Effector memory CD8-positive, alpha-beta T cell (primary cell): ENCODE results near the gene ANKRD52.

Source experiments
- ATAC-seq: fragments of 150-1000 bp; cut with Tn5 transposase; replicated peaks from 2 replicates; pipeline ENCODE4 v1.10.0; 2021; ENCODE audit warnings: mild to moderate bottlenecking, moderate library complexity
- DNase-seq, 3 experiments: peaks; one replicate each; pipeline ENCODE4 v3.0.0; 2021
- H3K27ac Mint-ChIP-seq, 2 donors: one replicate each; pipeline ENCODE4 v1.8.0; 2022; ENCODE audit warnings: mild to moderate bottlenecking in 2 of 2, mixed read lengths in 2 of 2, moderate library complexity in 2 of 2
- H3K27me3 Mint-ChIP-seq, 2 donors: one replicate each; pipeline ENCODE4 v1.8.0; 2022; ENCODE audit warnings: mixed read lengths in 2 of 2
- H3K36me3 Mint-ChIP-seq: one replicate; pipeline ENCODE4 v1.8.0; 2022; ENCODE audit warnings: mild to moderate bottlenecking, moderate library complexity, mixed read lengths; ENCODE audit not compliant: insufficient read depth
- H3K4me1 Mint-ChIP-seq, 2 donors: one replicate each; pipeline ENCODE4 v1.8.0; 2022; ENCODE audit warnings: low read depth in 2 of 2, mixed read lengths in 2 of 2
- H3K4me3 Mint-ChIP-seq, 2 donors: one replicate each; pipeline ENCODE4 v1.8.0; 2022; ENCODE audit warnings: mild to moderate bottlenecking in 2 of 2, mixed read lengths in 2 of 2, moderate library complexity in 2 of 2
- H3K9me3 Mint-ChIP-seq, 2 donors: one replicate each; pipeline ENCODE4 v1.8.0; 2022; ENCODE audit warnings: mixed read lengths in 2 of 2

ANKRD52 gene

GRCh38 chr12:56244494-56244893 lies 13.7 kb downstream of the ANKRD52 start:
- Mint-ChIP-seq H3K4me3 (no peak overlapping the region), H3K27ac (no peak overlapping the region), H3K4me1 (peaks cover 0 to 1% of the 10 kb centered on the region in 2 donors), H3K27me3 (no peaks in the 10 kb centered on the region), H3K36me3 (peaks cover 58% of the 10 kb centered on the region), H3K9me3 (no peaks in the 10 kb centered on the region)
- DNase-seq (no peak), ATAC-seq (no peak)

GRCh38 chr12:56243731-56244181 lies 14.4 kb downstream of the ANKRD52 start:
- ATAC-seq (no peak), DNase-seq (no peak)
- Mint-ChIP-seq H3K4me3 (no peak overlapping the region), H3K36me3 (peaks cover 51% of the 10 kb centered on the region), H3K4me1 (peaks cover 0 to 1% of the 10 kb centered on the region in 2 donors), H3K27me3 (no peaks in the 10 kb centered on the region), H3K27ac (no peak overlapping the region), H3K9me3 (no peaks in the 10 kb centered on the region)

GRCh38 chr12:56242986-56243385 lies 15.2 kb downstream of the ANKRD52 start:
- Mint-ChIP-seq H3K4me1 (peaks cover 0 to 1% of the 10 kb centered on the region in 2 donors), H3K36me3 (peaks cover 48% of the 10 kb centered on the region), H3K4me3 (no peak overlapping the region), H3K27me3 (no peaks in the 10 kb centered on the region), H3K9me3 (no peaks in the 10 kb centered on the region), H3K27ac (no peak overlapping the region)
- DNase-seq (no peak), ATAC-seq (no peak)

GRCh38 chr12:56241424-56242303 lies 16.5 kb downstream of the ANKRD52 start:
- H3K4me1 Mint-ChIP-seq: peaks cover 0 to 2% of the 10 kb centered on the region in 2 donors
- no peaks in the 10 kb centered on the region for H3K9me3 Mint-ChIP-seq
- H3K27ac Mint-ChIP-seq: peak overlapping the region; percentile 42 to 76
- peaks cover 40% of the 10 kb centered on the region for H3K36me3 Mint-ChIP-seq
- no peaks in the 10 kb centered on the region for H3K27me3 Mint-ChIP-seq
- DNase-seq (no peak), ATAC-seq (no peak)
- H3K4me3 Mint-ChIP-seq: no peak overlapping the region

- Mint-ChIP-seq H3K27me3 (no peaks in the 10 kb centered on the region), H3K4me1 (peaks cover 0 to 9% of the 10 kb centered on the region in 2 donors), H3K27ac (no peak overlapping the region), H3K9me3 (no peaks in the 10 kb centered on the region), H3K36me3 (peaks cover 23% of the 10 kb centered on the region), H3K4me3 (no peak overlapping the region)
- ATAC-seq (no peak), DNase-seq (no peak)
These were observed 20.6 kb downstream of the ANKRD52 start for GRCh38 chr12:56237552-56237951.

GRCh38 chr12:56236985-56237384 lies 21.2 kb downstream of the ANKRD52 start:
- ATAC-seq: no peak
- DNase-seq: no peak
- Mint-ChIP-seq H3K4me1 (peaks cover 0 to 9% of the 10 kb centered on the region in 2 donors), H3K27ac (peak overlapping the region in 1 of 2 donors; percentile 85), H3K36me3 (peaks cover 17% of the 10 kb centered on the region), H3K4me3 (no peak overlapping the region), H3K27me3 (no peaks in the 10 kb centered on the region), H3K9me3 (no peaks in the 10 kb centered on the region)

GRCh38 chr12:56236091-56236490 lies 22.1 kb downstream of the ANKRD52 start:
- H3K4me1 Mint-ChIP-seq: peaks cover 0 to 9% of the 10 kb centered on the region in 2 donors
- no peak overlapping the region for H3K4me3 Mint-ChIP-seq
- peak overlapping the region in 1 of 2 donors; percentile 85 for H3K27ac Mint-ChIP-seq
- no peaks in the 10 kb centered on the region for H3K9me3 Mint-ChIP-seq
- ATAC-seq (no peak), DNase-seq (no peak)
- no peaks in the 10 kb centered on the region for H3K27me3 Mint-ChIP-seq
- H3K36me3 Mint-ChIP-seq: peaks cover 12% of the 10 kb centered on the region

- no peak for DNase-seq
- ATAC-seq: no peak
- Mint-ChIP-seq H3K27ac (peak overlapping the region; percentile 22 to 77), H3K4me1 (peaks cover 0 to 8% of the 10 kb centered on the region in 2 donors), H3K9me3 (no peaks in the 10 kb centered on the region), H3K4me3 (no peak overlapping the region), H3K27me3 (no peaks in the 10 kb centered on the region), H3K36me3 (peaks cover 6% of the 10 kb centered on the region)
These were observed 23.3 kb downstream of the ANKRD52 start for GRCh38 chr12:56234746-56235436.

- DNase-seq (no peak), ATAC-seq (no peak)
- peaks cover 2% of the 10 kb centered on the region for H3K36me3 Mint-ChIP-seq
- no peak overlapping the region for H3K4me3 Mint-ChIP-seq
- H3K27me3 Mint-ChIP-seq: no peaks in the 10 kb centered on the region
- H3K9me3 Mint-ChIP-seq: no peaks in the 10 kb centered on the region
- H3K4me1 Mint-ChIP-seq: peaks cover 2 to 5% of the 10 kb centered on the region in 2 donors
- peak overlapping the region in 1 of 2 donors; percentile 7 for H3K27ac Mint-ChIP-seq
These were observed 27.0 kb downstream of the ANKRD52 start for GRCh38 chr12:56231184-56231582.

GRCh38 chr12:56230432-56231183 lies 27.6 kb downstream of the ANKRD52 start:
- peak overlapping the region in 1 of 2 donors; percentile 42 for H3K27ac Mint-ChIP-seq
- H3K9me3 Mint-ChIP-seq: no peaks in the 10 kb centered on the region
- no peak overlapping the region for H3K4me3 Mint-ChIP-seq
- no peaks in the 10 kb centered on the region for H3K27me3 Mint-ChIP-seq
- ATAC-seq (no peak), DNase-seq (no peak)
- peaks cover 4 to 7% of the 10 kb centered on the region in 2 donors for H3K4me1 Mint-ChIP-seq
- H3K36me3 Mint-ChIP-seq: no peaks in the 10 kb centered on the region

- Mint-ChIP-seq H3K27ac (peak within 1 kb of the TSS in 1 of 2 donors; percentile 42), H3K9me3 (no peaks in the 10 kb centered on the region), H3K4me3 (no peak within 1 kb of the TSS), H3K4me1 (peaks cover 10 to 11% of the 10 kb centered on the region in 2 donors), H3K36me3 (no peaks in the 10 kb centered on the region), H3K27me3 (no peaks in the 10 kb centered on the region)
- ATAC-seq (no peak), DNase-seq (no peak)
These were observed 28.2 kb downstream of the ANKRD52 start, which contains the start of gene SLC39A5 for GRCh38 chr12:56229916-56230431. TSS of gene SLC39A5 (plus strand) at chr12:56230051. CDS start at chr12:56231275, 1,224 bp downstream.

GRCh38 chr12:56229082-56229481 lies 29.1 kb downstream of the ANKRD52 start:
- peaks cover 16 to 18% of the 10 kb centered on the region in 2 donors for H3K4me1 Mint-ChIP-seq
- H3K36me3 Mint-ChIP-seq: peaks cover 3% of the 10 kb centered on the region
- H3K27ac Mint-ChIP-seq: no peak overlapping the region
- H3K27me3 Mint-ChIP-seq: no peaks in the 10 kb centered on the region
- H3K4me3 Mint-ChIP-seq: no peak overlapping the region
- ATAC-seq (no peak), DNase-seq (no peak)
- H3K9me3 Mint-ChIP-seq: no peaks in the 10 kb centered on the region

- ATAC-seq (no peak), DNase-seq (no peak)
- Mint-ChIP-seq H3K27ac (peak overlapping the region; percentile 100), H3K36me3 (peaks cover 24% of the 10 kb centered on the region), H3K9me3 (no peaks in the 10 kb centered on the region), H3K4me3 (peak overlapping the region; percentile 99 to 100), H3K27me3 (no peaks in the 10 kb centered on the region), H3K4me1 (peaks cover 42 to 50% of the 10 kb centered on the region in 2 donors)
These were observed 33.2 kb downstream of the ANKRD52 start for GRCh38 chr12:56224954-56225353.
